Tibial nerve (tissue), 4 donors: Measurements from ENCODE around the gene ZBED2. TPM values are rescaled to one million over a fixed set of nuclear protein-coding genes. Genes with fewer than 3 reads are reported as not detected.

ENCODE experiments used
- DNase-seq, 2 donors: peaks; one replicate each; pipeline ENCODE4 v3.0.0-alpha.2; 2019; ENCODE audit warnings: low spot score in 2 of 2
- H3K27ac ChIP-seq, 4 donors: fragments of 200-600 bp; sonication (generic) in 3 of 4; one replicate each; pipeline ENCODE4 v1.5.1; 2017 to 2019; ENCODE audit warnings: mild to moderate bottlenecking in 1 of 4
- H3K27me3 ChIP-seq, 2 donors: fragments of 200-600 bp; sonication (generic) in 1 of 2; one replicate each; pipeline versions ENCODE4 v1.5.1 to v1.6.0; 2017 to 2019
- H3K36me3 ChIP-seq, 3 donors: fragments of 200-600 bp; sonication (generic); one replicate each; pipeline ENCODE4 v1.5.1; 2018 to 2019
- H3K4me1 ChIP-seq, 4 donors: fragments of 200-600 bp; sonication (generic) in 3 of 4; one replicate each; pipeline ENCODE4 v1.5.1; 2017 to 2019
- H3K4me3 ChIP-seq, 4 donors: fragments of 200-600 bp; sonication (generic) in 3 of 4; one replicate each; pipeline ENCODE4 v1.5.1; 2017 to 2019; ENCODE audit warnings: mild to moderate bottlenecking in 1 of 4, moderate library complexity in 1 of 4
- H3K9me3 ChIP-seq, 4 donors: fragments of 200-600 bp; sonication (generic) in 3 of 4; one replicate each; pipeline ENCODE4 v1.5.1; 2017 to 2019
- EP300 ChIP-seq, 2 donors: sonication (generic); formaldehyde crosslinking; IDR thresholded peaks; one replicate each; pipeline ENCODE4 v1.6.1; 2017; ENCODE audit warnings: antibody characterized with exemption in 2 of 2, mild to moderate bottlenecking in 1 of 2
- POLR2A ChIP-seq, 2 donors: fragments of 450-650 bp; IDR thresholded peaks; one replicate each; pipeline ENCODE4 v1.6.1; 2017; ENCODE audit warnings: antibody characterized with exemption in 2 of 2, mild to moderate bottlenecking in 2 of 2, moderate library complexity in 2 of 2
- WGBS, 2 donors: methylation state at CpG; one replicate each; pipeline ENCODE4 v1.1.5; 2018; 5-methylcytosine and 5-hydroxymethylcytosine counted together
- total RNA-seq, 4 donors: library from RNA; depleted of rRNA; stranded (reverse); fragments of >200 nt; gene quantifications; one replicate each; pipeline ENCODE4 v1.1.0, GENCODE V29; 2016
- TF ChIP-seq, protein P1 (sequence below), 5 experiments: fragments of 200-600 bp in 3 of 5; fragments of 450-650 bp in 2 of 5; sonication (generic) in 3 of 5; IDR thresholded peaks; one replicate each; pipeline ENCODE4 v1.5.1; 2016 to 2019; ENCODE audit warnings: antibody characterized with exemption in 5 of 5, mild to moderate bottlenecking in 3 of 5, moderate library complexity in 2 of 5

Gene ZBED2
- total RNA-seq, 4 donors from 2014 or later: not detected

DNA sequence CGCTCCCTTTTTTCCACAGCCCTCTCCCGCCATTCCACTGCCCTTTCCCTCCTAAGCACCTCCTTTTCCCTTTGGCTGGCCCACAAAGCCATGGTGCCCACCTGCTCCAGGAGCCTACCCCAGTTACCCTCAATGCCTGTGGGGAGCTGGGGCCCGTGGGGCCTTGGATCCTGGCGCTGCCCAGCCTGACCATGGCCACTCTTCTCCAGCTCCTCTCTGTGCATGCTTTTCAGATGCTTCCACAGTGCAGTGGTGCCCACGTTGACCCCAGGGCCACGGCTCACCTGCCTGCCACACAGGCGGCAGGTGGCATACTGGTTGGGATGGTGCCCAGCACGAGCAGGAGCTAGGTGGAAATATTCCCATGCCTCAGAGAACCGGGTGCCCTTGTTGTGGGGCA lies 1.5 kb downstream of the ZBED2 start:
- H3K4me3 ChIP-seq: no peak overlapping the region
- H3K4me1 ChIP-seq: no peaks in the 10 kb centered on the region
- no peak overlapping the region for H3K27ac ChIP-seq
- TF ChIP-seq EP300 (IDR thresholded peaks at IDR 0.05): no peak
- TF ChIP-seq POLR2A (IDR thresholded peaks at IDR 0.05): no peak
- TF ChIP-seq, protein P1, sequence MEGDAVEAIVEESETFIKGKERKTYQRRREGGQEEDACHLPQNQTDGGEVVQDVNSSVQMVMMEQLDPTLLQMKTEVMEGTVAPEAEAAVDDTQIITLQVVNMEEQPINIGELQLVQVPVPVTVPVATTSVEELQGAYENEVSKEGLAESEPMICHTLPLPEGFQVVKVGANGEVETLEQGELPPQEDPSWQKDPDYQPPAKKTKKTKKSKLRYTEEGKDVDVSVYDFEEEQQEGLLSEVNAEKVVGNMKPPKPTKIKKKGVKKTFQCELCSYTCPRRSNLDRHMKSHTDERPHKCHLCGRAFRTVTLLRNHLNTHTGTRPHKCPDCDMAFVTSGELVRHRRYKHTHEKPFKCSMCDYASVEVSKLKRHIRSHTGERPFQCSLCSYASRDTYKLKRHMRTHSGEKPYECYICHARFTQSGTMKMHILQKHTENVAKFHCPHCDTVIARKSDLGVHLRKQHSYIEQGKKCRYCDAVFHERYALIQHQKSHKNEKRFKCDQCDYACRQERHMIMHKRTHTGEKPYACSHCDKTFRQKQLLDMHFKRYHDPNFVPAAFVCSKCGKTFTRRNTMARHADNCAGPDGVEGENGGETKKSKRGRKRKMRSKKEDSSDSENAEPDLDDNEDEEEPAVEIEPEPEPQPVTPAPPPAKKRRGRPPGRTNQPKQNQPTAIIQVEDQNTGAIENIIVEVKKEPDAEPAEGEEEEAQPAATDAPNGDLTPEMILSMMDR (IDR thresholded peaks at IDR 0.05): no peak
- H3K36me3 ChIP-seq: no peaks in the 10 kb centered on the region
- 89 to 95% methylated on average over 9 of the region's 9 CpGs for WGBS, 2 donors
- H3K9me3 ChIP-seq: no peaks in the 10 kb centered on the region
- no peaks in the 10 kb centered on the region for H3K27me3 ChIP-seq
- no peak for DNase-seq

DNA sequence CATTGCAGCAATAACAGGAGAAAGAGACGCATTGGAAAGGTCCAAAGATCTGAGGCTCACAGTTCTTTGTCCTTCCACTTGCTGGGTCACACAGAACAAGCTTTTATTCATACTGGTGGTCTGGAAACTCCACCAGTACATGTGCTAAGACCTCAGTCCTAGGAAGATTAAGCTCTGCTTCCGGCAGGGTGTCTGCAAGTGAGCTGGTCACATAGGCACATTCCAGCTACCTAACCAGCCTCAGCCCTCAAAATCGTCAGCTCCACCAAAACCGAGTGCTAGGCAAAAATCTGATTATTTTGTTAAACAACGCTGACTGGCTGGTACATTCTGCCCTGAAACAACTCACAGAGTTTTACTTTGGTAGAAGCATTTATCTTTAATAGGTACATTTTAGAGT lies 2.2 kb downstream of the ZBED2 start:
- 59 to 65% methylated on average over 5 of the region's 5 CpGs for WGBS, 2 donors
- H3K27me3 ChIP-seq: no peaks in the 10 kb centered on the region
- TF ChIP-seq POLR2A (IDR thresholded peaks at IDR 0.05) (no peak), EP300 (IDR thresholded peaks at IDR 0.05) (no peak)
- TF ChIP-seq, protein P1 (IDR thresholded peaks at IDR 0.05): no peak

DNA sequence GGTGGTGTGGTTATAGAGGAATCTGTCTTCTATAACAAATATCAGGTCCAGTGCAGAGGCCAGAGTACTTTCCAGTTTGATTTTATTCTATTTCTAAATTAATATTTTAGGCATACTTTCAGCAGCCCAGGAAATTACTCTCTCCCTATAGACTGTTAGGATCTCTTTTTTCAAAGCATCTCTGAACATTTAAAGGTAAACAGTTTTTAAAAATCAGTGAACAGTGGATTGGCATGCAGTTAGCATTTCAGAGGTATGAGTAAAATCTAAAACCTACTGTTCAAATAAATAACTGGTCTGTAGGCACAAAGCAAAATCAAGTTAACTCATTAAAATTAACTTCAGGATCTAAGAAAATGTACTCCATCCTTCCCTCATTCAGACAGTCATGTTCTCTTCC lies 3.0 kb downstream of the ZBED2 start:
- Histone ChIP-seq H3K36me3 (no peaks in the 10 kb centered on the region), H3K4me3 (no peak overlapping the region), H3K9me3 (peaks cover 0 to 3% (median 0%) of the 10 kb centered on the region in 4 donors), H3K27ac (no peak overlapping the region), H3K4me1 (no peaks in the 10 kb centered on the region), H3K27me3 (no peaks in the 10 kb centered on the region)
- TF ChIP-seq EP300 (IDR thresholded peaks at IDR 0.05): no peak
- TF ChIP-seq, protein P1 (IDR thresholded peaks at IDR 0.05): no peak
- TF ChIP-seq POLR2A (IDR thresholded peaks at IDR 0.05): no peak
- DNase-seq: no peak

More for the DNA sequence above, 2.2 kb downstream of the ZBED2 start:
- no peak overlapping the region for H3K27ac ChIP-seq
- no peaks in the 10 kb centered on the region for H3K36me3 ChIP-seq
- no peak overlapping the region for H3K4me3 ChIP-seq
- no peaks in the 10 kb centered on the region for H3K9me3 ChIP-seq
- H3K4me1 ChIP-seq: no peaks in the 10 kb centered on the region
- no peak for DNase-seq

DNA sequence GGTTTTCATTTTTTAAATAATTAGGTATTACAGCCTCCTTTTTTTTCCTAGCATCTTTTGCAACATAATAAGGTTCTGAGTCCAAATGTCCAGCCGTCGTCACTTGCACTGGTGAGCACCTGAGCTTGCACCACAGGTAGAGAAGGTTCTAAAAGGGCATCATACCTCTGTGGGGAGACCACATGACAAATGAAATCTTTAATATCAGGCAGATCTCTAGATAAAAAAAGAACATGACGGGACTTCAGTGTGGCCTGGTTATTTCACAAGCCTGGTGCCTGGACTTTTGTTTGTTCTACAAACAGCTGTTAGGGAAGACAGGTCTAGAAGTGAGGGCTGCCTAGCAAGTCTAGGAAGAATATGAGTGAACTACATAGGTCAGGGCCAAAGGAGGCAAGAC lies 3.6 kb downstream of the ZBED2 start:
- Histone ChIP-seq H3K4me1 (no peaks in the 10 kb centered on the region), H3K36me3 (no peaks in the 10 kb centered on the region), H3K27ac (no peak overlapping the region), H3K4me3 (no peak overlapping the region), H3K27me3 (no peaks in the 10 kb centered on the region), H3K9me3 (peaks cover 0 to 5% (median 0%) of the 10 kb centered on the region in 4 donors)
- no peak for DNase-seq
- WGBS, 2 donors: 97 to 98% methylated on average over 3 of the region's 3 CpGs
- no peak for TF ChIP-seq EP300 (IDR thresholded peaks at IDR 0.05)
- TF ChIP-seq, protein P1 (IDR thresholded peaks at IDR 0.05): no peak
- TF ChIP-seq POLR2A (IDR thresholded peaks at IDR 0.05): no peak

DNA sequence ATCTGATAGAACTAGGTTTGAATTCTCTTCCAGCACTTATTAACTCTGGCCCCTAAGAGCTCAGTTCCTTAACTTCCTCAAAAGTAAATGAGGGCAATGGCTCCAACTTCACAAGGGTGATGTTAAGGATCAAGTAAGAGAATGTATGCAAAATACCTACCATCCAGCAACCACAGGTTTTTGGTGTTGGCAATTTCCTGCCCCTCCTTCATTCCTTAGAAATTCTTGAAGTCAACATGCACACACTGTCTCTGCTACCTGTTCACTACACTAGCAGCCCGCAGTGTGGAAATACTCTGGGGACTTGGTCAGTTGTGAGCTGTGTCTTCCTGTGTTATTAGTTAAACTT lies 5.0 kb downstream of the ZBED2 start:
- Histone ChIP-seq H3K4me1 (no peaks in the 10 kb centered on the region), H3K9me3 (peaks cover 0 to 5% (median 0%) of the 10 kb centered on the region in 4 donors), H3K4me3 (no peak overlapping the region), H3K27ac (no peak overlapping the region), H3K36me3 (no peaks in the 10 kb centered on the region), H3K27me3 (no peaks in the 10 kb centered on the region)
- WGBS, 2 donors: 82 to 86% methylated on average over 1 of the region's 1 CpG
- DNase-seq: no peak
- TF ChIP-seq POLR2A (IDR thresholded peaks at IDR 0.05) (no peak), EP300 (IDR thresholded peaks at IDR 0.05) (no peak)
- TF ChIP-seq, protein P1 (IDR thresholded peaks at IDR 0.05): no peak
